ENCODE results near the gene PON2.
"Not testable (repeated sequence)": the region's sequence is repeated elsewhere in the genome, so short reads cannot be mapped to it uniquely, and the experiment has no call there.

Gene PON2

DNA sequence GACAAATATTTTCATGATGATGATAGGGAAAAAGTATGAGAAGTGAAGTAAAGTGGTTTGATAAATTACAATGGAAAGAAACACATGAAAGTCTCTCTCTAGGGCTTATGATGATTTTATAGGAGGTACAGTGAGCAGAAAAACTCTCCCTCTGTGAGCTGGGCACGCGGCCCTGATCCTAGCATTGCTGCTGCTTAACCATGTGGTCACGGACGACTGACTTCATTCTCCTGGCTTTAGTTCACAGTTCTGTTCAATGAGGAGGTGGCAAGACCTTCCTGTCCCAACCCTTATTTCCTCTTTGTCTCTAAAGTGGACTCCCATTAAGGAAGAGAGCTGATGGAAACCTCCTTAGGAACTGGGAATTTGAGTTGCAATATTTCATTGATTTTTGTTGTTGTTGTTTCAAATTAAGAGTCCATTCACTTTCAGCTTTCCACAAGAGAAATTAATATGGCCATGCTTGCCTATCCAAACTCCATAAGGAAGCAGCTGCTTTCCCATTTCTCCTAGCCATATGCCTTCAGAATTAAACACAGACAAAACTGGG, 30.4 kb downstream of the PON2 start:
- Histone ChIP-seq H3K79me2 (ENCODE audit: control insufficient read depth, insufficient read depth, low read length, unreplicated experiment) (no peaks in the 10 kb centered on the region), H2AFZ (ENCODE audit: low read length, unreplicated experiment) (no peak overlapping the region), H3K27me3 (ENCODE audit: insufficient read depth, low read length) (no peaks in the 10 kb centered on the region), H3K36me3 (ENCODE audit: insufficient read depth, low read length) (peaks cover 9% of the 10 kb centered on the region; the same call in 1 of the 2 replicates), H3K4me3 (ENCODE audit: low read depth, low read length) (no peak overlapping the region), H3K27ac (ENCODE audit: low read depth, low read length) (no peak overlapping the region), H3K4me1 (ENCODE audit: control insufficient read depth, insufficient read depth, low read length, unreplicated experiment) (no peaks in the 10 kb centered on the region)

DNA sequence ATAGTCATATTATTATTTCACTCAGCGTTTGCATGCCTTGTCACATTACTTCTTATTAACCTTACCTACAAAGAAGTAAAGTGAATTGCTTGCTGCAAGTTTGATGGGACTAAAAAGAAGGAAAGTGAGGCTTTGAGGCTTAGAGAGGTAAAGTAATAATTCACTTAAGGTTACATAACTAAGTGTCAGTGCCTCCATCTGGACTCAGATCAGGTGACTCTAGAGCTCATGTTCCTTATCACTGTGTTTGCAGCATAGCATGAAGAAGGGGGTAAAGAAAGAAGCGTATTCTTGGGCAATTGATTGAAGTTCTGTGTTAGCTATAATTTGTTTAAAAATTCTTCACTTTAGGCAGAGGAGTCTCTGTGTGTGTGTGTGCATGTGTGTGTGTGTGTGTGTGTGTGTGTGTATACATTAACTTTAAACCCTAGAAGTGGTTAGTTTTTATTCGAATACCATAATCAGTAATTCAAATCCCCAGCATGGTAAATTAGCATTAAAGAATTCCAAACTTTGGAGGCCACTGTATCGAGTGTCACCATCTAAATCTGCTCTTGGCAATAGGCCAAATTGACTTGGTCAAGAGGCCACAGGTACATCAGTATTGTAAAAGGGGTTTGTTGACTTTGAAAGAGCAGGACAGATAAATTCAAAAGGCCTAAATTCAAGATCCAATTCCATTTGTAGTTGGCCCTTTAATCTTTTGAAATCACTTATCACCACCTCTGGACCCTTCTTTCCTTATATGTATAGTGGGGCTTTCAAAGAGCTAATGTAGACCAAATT, 36.5 kb downstream of the PON2 start:
- Histone ChIP-seq H2AFZ (ENCODE audit: low read length, unreplicated experiment) (no peak overlapping the region), H3K4me3 (ENCODE audit: low read depth, low read length) (no peak overlapping the region), H3K27ac (ENCODE audit: low read depth, low read length) (no peak overlapping the region), H3K27me3 (ENCODE audit: insufficient read depth, low read length) (peaks cover 11% of the 10 kb centered on the region; the same call in 1 of the 2 replicates), H3K36me3 (ENCODE audit: insufficient read depth, low read length) (no peaks in the 10 kb centered on the region), H3K79me2 (ENCODE audit: control insufficient read depth, insufficient read depth, low read length, unreplicated experiment) (no peaks in the 10 kb centered on the region), H3K4me1 (ENCODE audit: control insufficient read depth, insufficient read depth, low read length, unreplicated experiment) (no peaks in the 10 kb centered on the region)

DNA sequence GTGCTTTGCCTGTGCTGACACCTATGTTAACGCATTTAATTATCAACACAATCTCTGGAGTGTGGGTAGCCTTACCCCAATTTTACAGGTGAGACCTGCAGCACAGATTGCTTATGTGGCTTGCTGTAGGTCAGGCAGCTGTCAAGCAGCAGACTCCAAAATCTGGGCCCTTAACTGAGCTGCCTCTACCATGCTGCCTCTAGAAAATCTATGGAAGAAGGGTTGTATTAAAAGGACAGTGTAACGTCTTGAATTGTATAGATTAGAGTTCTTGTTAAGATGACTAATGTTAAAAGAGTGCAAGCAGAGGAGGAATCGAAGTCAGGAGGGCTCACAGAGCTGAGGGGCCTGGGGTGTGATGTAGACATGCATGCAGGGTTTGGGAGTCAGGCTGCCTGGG, 37.4 kb downstream of the PON2 start:
- no peak overlapping the region for H3K27ac ChIP-seq (ENCODE audit: low read depth, low read length)
- no peaks in the 10 kb centered on the region for H3K4me1 ChIP-seq (ENCODE audit: control insufficient read depth, insufficient read depth, low read length, unreplicated experiment)
- H3K36me3 ChIP-seq (ENCODE audit: insufficient read depth, low read length) = no peaks in the 10 kb centered on the region
- H2AFZ ChIP-seq (ENCODE audit: low read length, unreplicated experiment) = no peak overlapping the region
- H3K4me3 ChIP-seq (ENCODE audit: low read depth, low read length) = no peak overlapping the region
- peaks cover 11% of the 10 kb centered on the region; the same call in 1 of the 2 replicates for H3K27me3 ChIP-seq (ENCODE audit: insufficient read depth, low read length)
- H3K79me2 ChIP-seq (ENCODE audit: control insufficient read depth, insufficient read depth, low read length, unreplicated experiment) = no peaks in the 10 kb centered on the region

DNA sequence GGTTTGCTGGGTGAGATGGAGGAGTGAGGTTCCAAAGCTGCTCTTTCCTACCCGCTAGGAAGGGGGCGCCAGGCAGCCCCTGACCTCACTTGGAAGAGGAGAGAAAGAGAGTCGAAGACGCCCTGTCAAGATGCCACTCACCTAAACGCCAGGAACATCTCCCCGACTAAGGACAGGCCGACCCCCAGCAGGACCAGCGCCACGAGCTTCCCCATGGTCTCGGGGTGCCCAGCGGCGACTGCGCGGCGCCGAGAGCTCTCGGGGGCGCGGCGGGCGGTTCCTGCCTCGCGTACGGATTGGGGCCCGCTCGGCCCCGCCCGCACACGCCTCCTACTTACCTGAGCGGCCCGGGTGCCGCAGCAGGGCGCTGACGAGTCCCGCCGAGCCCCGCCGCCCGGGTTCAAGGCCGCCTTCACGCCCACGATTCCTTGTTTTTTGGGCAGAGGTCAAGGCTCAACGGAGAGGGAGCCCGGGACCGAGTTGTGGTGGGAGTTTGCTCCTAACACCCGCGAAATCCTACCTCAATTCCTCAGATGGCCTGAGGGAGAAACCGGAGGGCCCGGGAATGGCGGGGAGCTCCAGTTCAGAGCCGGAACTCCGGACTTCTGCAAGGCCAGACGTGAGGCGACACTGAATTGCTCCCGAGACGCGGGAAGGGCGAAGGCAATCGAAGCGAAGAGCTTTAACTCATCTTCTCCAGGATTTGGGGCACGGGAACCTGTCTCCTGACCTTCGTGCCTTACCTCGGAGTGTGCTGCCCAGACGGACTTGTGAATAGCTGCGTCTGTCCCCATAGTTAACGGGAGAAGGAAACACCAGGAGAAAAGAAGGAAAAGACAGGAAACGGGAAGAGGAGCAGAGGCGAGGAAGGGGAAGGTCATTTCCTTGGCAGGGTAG, 38.4 kb downstream of the PON2 start, which contains the start of gene PON3:
Gene PON3, minus strand, starts transcription at position 240 of the 897 bp plus-strand sequence. Its CDS starts 25 bp downstream, at position 215.
- Histone ChIP-seq H3K79me2 (ENCODE audit: control insufficient read depth, insufficient read depth, low read length, unreplicated experiment) (no peaks in the 10 kb centered on the region), H3K27ac (ENCODE audit: low read depth, low read length) (no peak within 1 kb of the TSS), H3K4me3 (ENCODE audit: low read depth, low read length) (peak within 1 kb of the TSS; percentile 68), H3K27me3 (ENCODE audit: insufficient read depth, low read length) (peaks cover 11% of the 10 kb centered on the region; the same call in 1 of the 2 replicates), H3K4me1 (ENCODE audit: control insufficient read depth, insufficient read depth, low read length, unreplicated experiment) (no peaks in the 10 kb centered on the region), H2AFZ (ENCODE audit: low read length, unreplicated experiment) (peak within 1 kb of the TSS; percentile 72), H3K36me3 (ENCODE audit: insufficient read depth, low read length) (no peaks in the 10 kb centered on the region)

DNA sequence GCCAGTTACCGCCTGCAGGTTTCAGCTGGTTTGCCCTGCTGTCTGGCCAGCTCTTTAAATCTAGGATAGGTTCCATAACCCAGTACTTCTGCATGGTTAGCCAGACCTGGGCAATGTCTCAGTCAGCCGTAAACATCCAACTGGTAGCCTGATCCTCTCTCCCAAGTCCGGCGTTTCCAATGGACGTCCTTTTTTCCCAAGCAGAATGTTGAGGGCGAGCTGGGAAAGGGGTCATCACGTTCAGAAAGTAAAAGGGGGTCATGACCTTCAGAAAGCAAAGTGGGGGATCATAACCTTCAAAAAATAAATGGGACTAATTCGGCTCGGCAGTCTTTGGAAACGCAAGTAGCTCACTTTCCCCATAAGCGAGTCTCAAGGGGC, 39.1 kb downstream of the PON2 start:
- H3K27ac ChIP-seq (ENCODE audit: low read depth, low read length) = no peak overlapping the region
- H3K4me3 ChIP-seq (ENCODE audit: low read depth, low read length) = peak overlapping the region; percentile 68
- no peaks in the 10 kb centered on the region for H3K36me3 ChIP-seq (ENCODE audit: insufficient read depth, low read length)
- H3K79me2 ChIP-seq (ENCODE audit: control insufficient read depth, insufficient read depth, low read length, unreplicated experiment) = no peaks in the 10 kb centered on the region
- peaks cover 11% of the 10 kb centered on the region; the same call in 1 of the 2 replicates for H3K27me3 ChIP-seq (ENCODE audit: insufficient read depth, low read length)
- H3K4me1 ChIP-seq (ENCODE audit: control insufficient read depth, insufficient read depth, low read length, unreplicated experiment) = no peaks in the 10 kb centered on the region
- H2AFZ ChIP-seq (ENCODE audit: low read length, unreplicated experiment) = no peak overlapping the region

DNA sequence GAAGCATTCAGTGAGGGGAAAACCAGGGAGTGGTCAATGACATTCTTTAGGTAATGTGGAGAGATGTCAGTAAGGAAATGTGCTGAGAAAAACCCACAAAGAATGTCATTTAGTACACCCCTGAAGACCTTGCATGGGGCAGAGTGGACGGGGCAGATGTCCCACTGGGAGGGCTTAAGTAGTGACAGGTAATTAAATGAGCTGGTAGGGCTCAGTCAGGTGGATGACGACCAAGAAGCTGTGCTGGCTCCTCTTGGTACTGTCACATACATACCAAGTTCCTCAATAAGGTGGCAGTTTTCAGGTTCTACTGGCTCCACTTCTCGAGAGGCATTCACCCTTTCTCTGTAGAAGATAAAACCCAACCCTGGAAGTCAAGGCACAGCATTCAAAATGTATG, 40.5 kb downstream of the PON2 start:
- H2AFZ ChIP-seq (ENCODE audit: low read length, unreplicated experiment) = no peak overlapping the region
- H3K4me1 ChIP-seq (ENCODE audit: control insufficient read depth, insufficient read depth, low read length, unreplicated experiment) = no peaks in the 10 kb centered on the region
- peaks cover 11% of the 10 kb centered on the region; the same call in 1 of the 2 replicates for H3K27me3 ChIP-seq (ENCODE audit: insufficient read depth, low read length)
- no peaks in the 10 kb centered on the region for H3K79me2 ChIP-seq (ENCODE audit: control insufficient read depth, insufficient read depth, low read length, unreplicated experiment)
- H3K4me3 ChIP-seq (ENCODE audit: low read depth, low read length) = no peak overlapping the region
- no peak overlapping the region for H3K27ac ChIP-seq (ENCODE audit: low read depth, low read length)
- no peaks in the 10 kb centered on the region for H3K36me3 ChIP-seq (ENCODE audit: insufficient read depth, low read length)

DNA sequence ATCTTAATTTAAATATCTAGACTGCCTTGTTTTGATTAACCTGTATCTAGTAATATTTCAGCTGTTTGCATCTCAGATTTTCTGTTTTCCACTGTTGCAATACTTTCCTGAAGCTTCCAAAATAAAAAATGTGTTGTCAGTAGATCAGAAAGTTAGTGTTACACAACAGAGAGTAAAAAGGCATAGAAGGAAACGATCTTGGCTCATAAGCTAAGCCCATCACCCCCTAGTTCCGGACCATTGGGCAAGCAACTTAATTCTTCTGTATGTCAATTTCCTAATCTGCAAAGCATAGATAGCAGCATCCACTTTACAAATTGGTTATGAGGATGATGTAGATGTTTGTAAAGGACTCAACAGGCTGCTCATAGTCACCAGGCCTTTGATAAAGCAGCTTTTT, 43.1 kb downstream of the PON2 start:
- H3K79me2 ChIP-seq (ENCODE audit: control insufficient read depth, insufficient read depth, low read length, unreplicated experiment) = no peaks in the 10 kb centered on the region
- H3K27me3 ChIP-seq (ENCODE audit: insufficient read depth, low read length) = peaks cover 9% of the 10 kb centered on the region; the same call in 1 of the 2 replicates
- H2AFZ ChIP-seq (ENCODE audit: low read length, unreplicated experiment) = no peak overlapping the region
- no peak overlapping the region for H3K27ac ChIP-seq (ENCODE audit: low read depth, low read length)
- no peak overlapping the region for H3K4me3 ChIP-seq (ENCODE audit: low read depth, low read length)
- no peaks in the 10 kb centered on the region for H3K4me1 ChIP-seq (ENCODE audit: control insufficient read depth, insufficient read depth, low read length, unreplicated experiment)
- H3K36me3 ChIP-seq (ENCODE audit: insufficient read depth, low read length) = no peaks in the 10 kb centered on the region

DNA sequence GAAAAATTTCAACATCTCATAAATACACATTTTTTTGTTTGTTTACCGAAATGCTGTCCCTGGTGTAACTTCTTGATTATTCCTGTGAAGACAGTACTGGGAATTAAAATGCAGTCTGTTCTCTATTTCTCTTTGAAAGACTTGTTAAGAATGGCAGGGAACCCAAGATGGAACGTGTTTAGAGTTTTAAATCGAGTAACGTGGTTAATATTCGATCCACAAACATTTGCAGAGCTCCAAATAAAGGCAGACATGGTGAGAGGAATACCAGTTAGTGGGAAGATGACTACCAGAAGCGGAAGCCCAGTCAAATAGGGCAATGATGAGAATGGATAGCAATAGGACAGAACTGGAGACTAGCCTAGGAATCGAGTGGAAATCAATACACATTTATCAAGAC, 45.3 kb downstream of the PON2 start:
- Histone ChIP-seq H3K79me2 (ENCODE audit: control insufficient read depth, insufficient read depth, low read length, unreplicated experiment) (no peaks in the 10 kb centered on the region), H2AFZ (ENCODE audit: low read length, unreplicated experiment) (no peak overlapping the region), H3K4me3 (ENCODE audit: low read depth, low read length) (no peak overlapping the region), H3K27me3 (ENCODE audit: insufficient read depth, low read length) (no peaks in the 10 kb centered on the region), H3K4me1 (ENCODE audit: control insufficient read depth, insufficient read depth, low read length, unreplicated experiment) (no peaks in the 10 kb centered on the region), H3K36me3 (ENCODE audit: insufficient read depth, low read length) (no peaks in the 10 kb centered on the region), H3K27ac (ENCODE audit: low read depth, low read length) (no peak overlapping the region)

DNA sequence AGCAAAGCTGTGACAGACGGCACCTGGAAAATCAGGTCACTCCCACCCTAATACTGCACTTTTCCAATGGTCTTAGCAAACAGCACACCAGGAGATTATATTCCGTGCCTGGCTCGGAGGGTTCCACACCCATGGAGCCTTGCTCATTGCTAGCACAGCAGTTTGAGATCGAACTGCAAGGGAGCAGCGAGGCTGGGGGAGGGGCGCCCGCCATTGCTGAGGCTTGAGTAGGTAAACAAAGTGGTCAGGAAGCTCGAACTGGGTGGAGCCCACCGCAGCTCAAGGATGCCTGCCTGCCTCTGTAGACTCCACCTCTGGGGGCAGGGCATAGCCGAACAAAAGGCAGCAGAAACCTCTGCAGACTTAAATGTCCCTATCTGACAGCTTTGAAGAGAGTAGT, 55.4 kb downstream of the PON2 start:
- H3K4me3 ChIP-seq (ENCODE audit: low read depth, low read length); H3K27ac ChIP-seq (ENCODE audit: low read depth, low read length); H3K4me1 ChIP-seq (ENCODE audit: control insufficient read depth, insufficient read depth, low read length, unreplicated experiment): not testable (repeated sequence)

DNA sequence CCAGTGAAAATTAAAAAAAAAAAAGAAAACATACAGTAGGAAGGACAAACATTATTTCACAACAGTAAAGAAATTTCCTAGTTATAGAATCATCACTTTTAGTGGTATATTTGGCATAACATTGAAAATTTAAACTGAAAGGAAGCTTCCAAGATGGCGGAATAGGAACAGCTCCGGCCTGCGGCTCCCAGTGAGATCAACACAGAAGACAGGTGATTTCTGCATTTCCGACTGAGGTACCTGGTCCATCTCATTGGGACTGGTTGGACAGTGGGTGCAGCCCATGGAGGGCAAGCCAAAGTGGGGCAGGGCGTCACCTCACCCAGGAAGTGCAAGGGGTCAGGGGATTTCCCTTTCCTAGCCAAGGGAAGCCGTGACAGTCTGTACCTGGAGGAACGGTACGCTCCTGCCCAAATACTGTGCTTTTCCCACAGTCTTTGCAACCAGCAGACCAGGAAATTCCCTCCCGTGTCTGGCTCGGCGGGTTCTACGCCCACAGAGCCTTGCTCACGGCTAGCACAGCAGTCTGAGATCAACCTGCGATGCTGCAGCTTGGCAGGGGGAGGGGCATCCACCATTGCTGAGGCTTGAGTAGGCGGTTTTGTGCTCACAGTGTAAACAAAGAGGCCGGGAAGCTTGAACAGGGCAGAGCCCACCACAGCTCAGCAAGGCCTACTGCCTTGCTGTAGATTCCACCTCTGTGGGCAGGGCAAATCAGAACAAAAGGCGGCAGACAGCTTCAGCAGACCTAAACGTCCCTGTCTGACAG, 58.0 kb downstream of the PON2 start:
- Histone ChIP-seq H3K27me3 (ENCODE audit: insufficient read depth, low read length) (0 out of 2 replicates have a peak, but pooled peaks cover 3% of the 10 kb centered on the region), H3K27ac (ENCODE audit: low read depth, low read length) (no peak overlapping the region), H3K79me2 (ENCODE audit: control insufficient read depth, insufficient read depth, low read length, unreplicated experiment) (no peaks in the 10 kb centered on the region), H3K36me3 (ENCODE audit: insufficient read depth, low read length) (no peaks in the 10 kb centered on the region), H3K4me3 (ENCODE audit: low read depth, low read length) (no peak overlapping the region), H3K4me1 (ENCODE audit: control insufficient read depth, insufficient read depth, low read length, unreplicated experiment) (no peaks in the 10 kb centered on the region), H2AFZ (ENCODE audit: low read length, unreplicated experiment) (no peak overlapping the region)

More for the DNA sequence above, 55.4 kb downstream of the PON2 start:
- H3K27me3 ChIP-seq (ENCODE audit: insufficient read depth, low read length); H3K79me2 ChIP-seq (ENCODE audit: control insufficient read depth, insufficient read depth, low read length, unreplicated experiment); H2AFZ ChIP-seq (ENCODE audit: low read length, unreplicated experiment); H3K36me3 ChIP-seq (ENCODE audit: insufficient read depth, low read length): not testable (repeated sequence)
